Smooth muscle cell (in vitro differentiated cells): ENCODE results near the gene AK9. TPM values are rescaled to one million over a fixed set of nuclear protein-coding genes. Genes with fewer than 3 reads are reported as not detected.
A peak's percentile ranks its signal among the peaks of the same experiment; 100 is the strongest.

ENCODE experiments used
- DNase-seq: peaks from one replicate; lab custom pipeline; 2025; ENCODE audit not compliant: unreplicated experiment; lab: John Stamatoyannopoulos, UW
- H2AFZ ChIP-seq: fragments of 200-600 bp; sonication (generic); 2 replicates; pipeline ENCODE4 v1.6.0; 2016; ENCODE audit warnings: antibody characterized with exemption, low read depth, mild to moderate bottlenecking
- H3F3A ChIP-seq: fragments of 200-600 bp; sonication (generic); 2 replicates; pipeline ENCODE4 v1.6.0; 2017; ENCODE audit warnings: antibody characterized with exemption, low read depth
- H3K27ac ChIP-seq: fragments of 200-600 bp; sonication (generic); 2 replicates; pipeline ENCODE4 v1.5.1; 2016; ENCODE audit warnings: low read depth, mild to moderate bottlenecking
- H3K27me3 ChIP-seq: fragments of 200-600 bp; sonication (generic); 2 replicates; pipeline ENCODE4 v1.6.1; 2016; ENCODE audit warnings: low read depth, mild to moderate bottlenecking
- H3K36me3 ChIP-seq: fragments of 200-600 bp; sonication (generic); 2 replicates; pipeline ENCODE4 v1.5.1; 2016; ENCODE audit warnings: low read depth
- H3K4me1 ChIP-seq: fragments of 200-600 bp; sonication (generic); 2 replicates; pipeline ENCODE4 v1.5.1; 2016; ENCODE audit warnings: low read depth
- H3K4me2 ChIP-seq: fragments of 200-600 bp; sonication (generic); 2 replicates; pipeline ENCODE4 v1.6.0; 2016; ENCODE audit warnings: mild to moderate bottlenecking
- H3K4me3 ChIP-seq: fragments of 200-600 bp; sonication (generic); 2 replicates; pipeline ENCODE4 v1.5.1; 2016; ENCODE audit warnings: mild to moderate bottlenecking
- H3K79me2 ChIP-seq: fragments of 200-600 bp; sonication (generic); 2 replicates; pipeline ENCODE4 v1.6.0; 2016; ENCODE audit warnings: low read depth, mild to moderate bottlenecking
- H3K9ac ChIP-seq: fragments of 200-600 bp; sonication (generic); 2 replicates; pipeline ENCODE4 v1.6.0; 2016; ENCODE audit warnings: low read depth
- H3K9me3 ChIP-seq: fragments of 200-600 bp; sonication (generic); replicated peaks from 2 replicates; pipeline ENCODE4 v1.5.1; 2016; ENCODE audit warnings: low read depth
- H4K20me1 ChIP-seq: fragments of 200-600 bp; sonication (generic); 2 replicates; pipeline ENCODE4 v1.6.0; 2016; ENCODE audit warnings: low read depth
- CTCF ChIP-seq: fragments of 200-600 bp; sonication (generic); IDR thresholded peaks from 2 replicates; pipeline ENCODE4 v1.5.1; 2017; ENCODE audit warnings: borderline replicate concordance, mild to moderate bottlenecking, antibody characterized with exemption; ENCODE audit not compliant: insufficient read depth, poor library complexity, severe bottlenecking
- WGBS: methylation state at CpG from one replicate; pipeline ENCODE4 v1.1.7; 2016; ENCODE audit warnings: low lambda C conversion rate; 5-methylcytosine and 5-hydroxymethylcytosine counted together
- polyA plus RNA-seq: library from polyadenylated mRNA; unstranded; fragments of >200 nt; fragmentation: Nextera tagmentation; extraction: Ambion mirVana; gene quantifications from 2 replicates; pipeline ENCODE4 v1.2.1, GENCODE V29; 2016
- total RNA-seq: library from RNA; depleted of rRNA; stranded (reverse); fragments of >200 nt; gene quantifications from 2 replicates; pipeline ENCODE4 v1.2.3, GENCODE V29; 2014

AK9 gene
- total and polyA plus RNA-seq, 2 experiments from 2014 or later = 1.9 to 7.2 TPM

GRCh38 chr6:109561844-109562243 lies 129.2 kb downstream of the AK9 start:
- no peak overlapping the region for H3K27ac ChIP-seq
- no peak overlapping the region for H3K4me3 ChIP-seq
- H3K4me1 ChIP-seq = no peaks in the 10 kb centered on the region
- H2AFZ ChIP-seq = no peak overlapping the region
- no peaks in the 10 kb centered on the region for H3K27me3 ChIP-seq
- no peaks in the 10 kb centered on the region for H3K36me3 ChIP-seq
- 79% methylated on average over 1 of the region's 1 CpG for WGBS
- TF ChIP-seq CTCF = no peak
- no peaks in the 10 kb centered on the region for H4K20me1 ChIP-seq
- no peak for DNase-seq
- no peak overlapping the region for H3K4me2 ChIP-seq
- no peak overlapping the region for H3K9ac ChIP-seq
- no peaks in the 10 kb centered on the region for H3K9me3 ChIP-seq
- no peaks in the 10 kb centered on the region for H3K79me2 ChIP-seq
- no peaks in the 10 kb centered on the region for H3F3A ChIP-seq

DNA sequence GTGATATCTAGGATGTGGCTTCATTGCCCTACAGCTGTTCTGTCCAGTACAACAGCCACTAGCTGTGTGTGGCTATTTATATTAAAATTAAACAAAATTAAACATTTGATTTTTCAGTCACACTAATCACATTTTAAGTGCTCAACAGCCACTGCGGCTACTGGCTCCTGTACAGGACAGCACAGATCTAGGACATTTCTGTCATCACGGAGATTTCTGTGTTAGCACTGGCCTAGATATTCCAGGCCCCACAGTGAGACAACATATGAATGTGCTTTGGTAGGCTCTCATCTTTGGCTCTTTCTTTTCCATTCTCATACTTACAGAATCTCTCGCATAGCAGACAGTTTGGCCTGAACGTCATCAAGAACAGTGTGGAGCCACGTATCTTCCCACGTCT lies 159.6 kb downstream of the AK9 start:
- DNase-seq = no peak
- Histone ChIP-seq H3K9me3 (no peaks in the 10 kb centered on the region), H3K79me2 (no peaks in the 10 kb centered on the region), H3K27ac (no peak overlapping the region), H3K4me1 (no peaks in the 10 kb centered on the region), H3K4me2 (no peak overlapping the region), H2AFZ (no peak overlapping the region), H3K9ac (no peak overlapping the region), H3K4me3 (no peak overlapping the region), H3K36me3 (no peaks in the 10 kb centered on the region), H3F3A (no peaks in the 10 kb centered on the region), H4K20me1 (no peaks in the 10 kb centered on the region), H3K27me3 (no peaks in the 10 kb centered on the region)
- 78% methylated on average over 6 of the region's 6 CpGs for WGBS
- TF ChIP-seq CTCF = no peak

DNA sequence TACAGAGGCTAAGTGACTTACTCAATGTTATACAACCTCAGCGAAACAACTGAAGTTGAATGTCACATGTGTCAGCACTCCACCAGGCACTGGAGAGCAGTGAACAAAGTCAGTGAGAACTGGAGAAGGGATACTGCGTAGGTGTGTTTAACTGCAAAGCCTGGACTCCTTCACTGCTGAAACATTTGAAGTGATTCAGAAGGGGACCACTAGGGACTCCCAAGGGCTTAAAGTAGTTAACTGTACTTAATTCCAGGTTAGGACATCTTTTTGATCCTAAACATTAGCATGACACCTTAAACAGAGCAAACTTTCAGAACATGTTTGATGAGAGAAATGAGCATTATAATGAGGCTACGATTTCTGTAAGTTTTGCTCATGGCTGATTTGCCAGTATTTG lies 163.0 kb downstream of the AK9 start:
- Histone ChIP-seq H2AFZ (no peak overlapping the region), H4K20me1 (no peaks in the 10 kb centered on the region), H3K9me3 (no peaks in the 10 kb centered on the region), H3K4me3 (no peak overlapping the region), H3K4me1 (no peaks in the 10 kb centered on the region), H3K4me2 (no peak overlapping the region), H3K79me2 (no peaks in the 10 kb centered on the region), H3K36me3 (no peaks in the 10 kb centered on the region), H3K27ac (no peak overlapping the region), H3K27me3 (no peaks in the 10 kb centered on the region), H3F3A (no peaks in the 10 kb centered on the region), H3K9ac (no peak overlapping the region)
- DNase-seq = no peak
- TF ChIP-seq CTCF = no peak
- WGBS = 81% methylated on average over 3 of the region's 3 CpGs

DNA sequence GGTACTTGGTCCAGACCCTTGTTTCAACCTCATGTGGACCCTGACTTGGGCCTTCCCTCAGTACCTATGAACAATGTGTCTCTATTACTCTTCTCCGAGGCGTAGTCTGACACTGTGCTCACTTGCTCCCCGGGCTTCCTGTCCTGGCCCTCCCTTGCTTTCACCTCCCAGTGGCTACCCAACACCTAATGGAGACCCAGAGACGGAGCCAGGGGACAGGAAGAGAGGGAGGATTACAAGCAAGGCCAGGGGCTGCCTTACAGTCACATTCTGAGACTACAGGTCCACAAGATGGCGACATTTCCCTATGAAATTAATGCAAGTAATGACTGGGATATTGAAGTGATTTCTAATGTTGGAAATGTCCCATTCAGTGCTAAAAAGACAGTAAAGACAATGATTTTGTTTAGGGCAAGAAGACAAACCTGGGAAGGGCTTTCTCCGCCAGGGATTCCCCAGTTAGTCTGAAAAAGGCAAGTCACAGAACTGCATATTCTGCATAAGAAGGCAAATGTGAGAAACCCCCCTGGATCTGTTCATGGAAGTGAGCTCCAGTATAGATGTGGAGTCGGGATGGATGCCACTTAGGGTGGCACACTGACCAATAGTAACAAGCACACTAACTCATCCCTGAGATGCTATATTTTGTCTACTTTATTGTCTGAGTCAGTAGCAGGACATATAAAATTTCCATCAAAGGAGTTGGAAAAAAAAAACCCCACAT lies 163.9 kb downstream of the AK9 start:
- TF ChIP-seq CTCF = peak; percentile 60
- Histone ChIP-seq H3K4me2 (no peak overlapping the region), H3K4me1 (no peaks in the 10 kb centered on the region), H3F3A (no peaks in the 10 kb centered on the region), H3K9ac (no peak overlapping the region), H2AFZ (no peak overlapping the region), H3K27me3 (no peaks in the 10 kb centered on the region), H3K79me2 (no peaks in the 10 kb centered on the region), H3K4me3 (no peak overlapping the region), H3K27ac (no peak overlapping the region), H3K36me3 (no peaks in the 10 kb centered on the region), H4K20me1 (no peaks in the 10 kb centered on the region), H3K9me3 (no peaks in the 10 kb centered on the region)
- WGBS = 53% methylated on average over 7 of the region's 7 CpGs
- DNase-seq = no peak
